T-helper 2 cell treated with Interferon-gamma antibody and Interleukin-4, amounts not matched to agents 5 μg/mL and 100 μg/mL, for 36 hours (primary cell): ENCODE results near the gene PITPNC1.
A peak's percentile ranks its signal among the peaks of the same experiment; 100 is the strongest.

Experiments used
- DNase-seq: peaks from one replicate; pipeline ENCODE4 v3.0.0; 2021; ENCODE audit warnings: low spot score
- H3K27ac Mint-ChIP-seq: one replicate; pipeline ENCODE4 v1.8.0; 2021; ENCODE audit warnings: mild to moderate bottlenecking, mixed read lengths
- H3K27me3 Mint-ChIP-seq: one replicate; pipeline ENCODE4 v1.8.0; 2021; ENCODE audit warnings: low read depth, mixed read lengths
- H3K36me3 Mint-ChIP-seq: one replicate; pipeline ENCODE4 v1.8.0; 2021; ENCODE audit warnings: low read depth, mixed read lengths
- H3K4me1 Mint-ChIP-seq: one replicate; pipeline ENCODE4 v1.8.0; 2021; ENCODE audit warnings: low read depth, mixed read lengths
- H3K4me3 Mint-ChIP-seq: one replicate; pipeline ENCODE4 v1.8.0; 2022; ENCODE audit warnings: mild to moderate bottlenecking, moderate library complexity, mixed read lengths
- H3K9me3 Mint-ChIP-seq: one replicate; pipeline ENCODE4 v1.8.0; 2021; ENCODE audit warnings: mixed read lengths

The PITPNC1 gene

GRCh38 chr17:67359960-67360791 lies 16.9 kb upstream of the PITPNC1 start:
- Mint-ChIP-seq H3K4me3 (peak overlapping the region; percentile 55), H3K4me1 (peaks cover 46% of the 10 kb centered on the region), H3K27me3 (no peaks in the 10 kb centered on the region), H3K36me3 (peaks cover 58% of the 10 kb centered on the region), H3K9me3 (no peaks in the 10 kb centered on the region), H3K27ac (peak overlapping the region; percentile 73)
- DNase-seq: peak; percentile 30

GRCh38 chr17:67360880-67361279 lies 16.2 kb upstream of the PITPNC1 start:
- H3K27me3 Mint-ChIP-seq: no peaks in the 10 kb centered on the region
- no peaks in the 10 kb centered on the region for H3K9me3 Mint-ChIP-seq
- peaks cover 58% of the 10 kb centered on the region for H3K36me3 Mint-ChIP-seq
- peaks cover 53% of the 10 kb centered on the region for H3K4me1 Mint-ChIP-seq
- H3K27ac Mint-ChIP-seq: peak overlapping the region; percentile 37
- no peak overlapping the region for H3K4me3 Mint-ChIP-seq
- no peak for DNase-seq

GRCh38 chr17:67362173-67362572 lies 14.9 kb upstream of the PITPNC1 start:
- peak overlapping the region; percentile 57 for H3K4me3 Mint-ChIP-seq
- no peaks in the 10 kb centered on the region for H3K9me3 Mint-ChIP-seq
- no peak for DNase-seq
- no peak overlapping the region for H3K27ac Mint-ChIP-seq
- H3K36me3 Mint-ChIP-seq: peaks cover 56% of the 10 kb centered on the region
- peaks cover 60% of the 10 kb centered on the region for H3K4me1 Mint-ChIP-seq
- no peaks in the 10 kb centered on the region for H3K27me3 Mint-ChIP-seq

GRCh38 chr17:67364847-67365737 lies 12.0 kb upstream of the PITPNC1 start:
- H3K36me3 Mint-ChIP-seq: peaks cover 41% of the 10 kb centered on the region
- peaks cover 57% of the 10 kb centered on the region for H3K4me1 Mint-ChIP-seq
- peak overlapping the region; percentile 95 for H3K27ac Mint-ChIP-seq
- H3K4me3 Mint-ChIP-seq: peak overlapping the region; percentile 98
- H3K27me3 Mint-ChIP-seq: peaks cover 9% of the 10 kb centered on the region
- no peaks in the 10 kb centered on the region for H3K9me3 Mint-ChIP-seq
- DNase-seq: no peak

GRCh38 chr17:67365738-67366192 lies 11.3 kb upstream of the PITPNC1 start:
- Mint-ChIP-seq H3K9me3 (no peaks in the 10 kb centered on the region), H3K36me3 (peaks cover 34% of the 10 kb centered on the region), H3K27me3 (peaks cover 14% of the 10 kb centered on the region), H3K27ac (peak overlapping the region; percentile 95), H3K4me1 (peaks cover 51% of the 10 kb centered on the region), H3K4me3 (peak overlapping the region; percentile 98)
- DNase-seq: peak; percentile 38

- H3K4me3 Mint-ChIP-seq: peak within 1 kb of the TSS; percentile 98
- H3K9me3 Mint-ChIP-seq: no peaks in the 10 kb centered on the region
- peak; percentile 93 for DNase-seq
- H3K27me3 Mint-ChIP-seq: peaks cover 17% of the 10 kb centered on the region
- peaks cover 46% of the 10 kb centered on the region for H3K4me1 Mint-ChIP-seq
- H3K36me3 Mint-ChIP-seq: peaks cover 30% of the 10 kb centered on the region
- H3K27ac Mint-ChIP-seq: peak within 1 kb of the TSS; percentile 95
Measured at GRCh38 chr17:67366193-67367157, 10.6 kb upstream of the PITPNC1 start, which contains the start of gene PSMD12. TSS of gene PSMD12 (minus strand) at chr17:67366577. CDS start at chr17:67366519, 58 bp downstream.

- no peak overlapping the region for H3K27ac Mint-ChIP-seq
- H3K36me3 Mint-ChIP-seq: peaks cover 11% of the 10 kb centered on the region
- H3K4me1 Mint-ChIP-seq: peaks cover 31% of the 10 kb centered on the region
- H3K9me3 Mint-ChIP-seq: no peaks in the 10 kb centered on the region
- no peak for DNase-seq
- H3K4me3 Mint-ChIP-seq: no peak overlapping the region
- peaks cover 26% of the 10 kb centered on the region for H3K27me3 Mint-ChIP-seq
Measured at GRCh38 chr17:67369676-67370075, 7.4 kb upstream of the PITPNC1 start.

GRCh38 chr17:67372751-67373150 lies 4.3 kb upstream of the PITPNC1 start:
- H3K27ac Mint-ChIP-seq: no peak overlapping the region
- H3K27me3 Mint-ChIP-seq: peaks cover 40% of the 10 kb centered on the region
- no peaks in the 10 kb centered on the region for H3K36me3 Mint-ChIP-seq
- no peak overlapping the region for H3K4me3 Mint-ChIP-seq
- peaks cover 21% of the 10 kb centered on the region for H3K4me1 Mint-ChIP-seq
- DNase-seq: no peak
- H3K9me3 Mint-ChIP-seq: no peaks in the 10 kb centered on the region

- Mint-ChIP-seq H3K27ac (no peak overlapping the region), H3K4me3 (peak overlapping the region; percentile 55), H3K4me1 (peaks cover 23% of the 10 kb centered on the region), H3K36me3 (peaks cover 6% of the 10 kb centered on the region), H3K27me3 (peaks cover 39% of the 10 kb centered on the region), H3K9me3 (no peaks in the 10 kb centered on the region)
- DNase-seq: peak; percentile 78
Measured at GRCh38 chr17:67374329-67375053, 2.6 kb upstream of the PITPNC1 start.

GRCh38 chr17:67375054-67375427 lies 2.0 kb upstream of the PITPNC1 start:
- peaks cover 23% of the 10 kb centered on the region for H3K4me1 Mint-ChIP-seq
- no peak for DNase-seq
- H3K27me3 Mint-ChIP-seq: peaks cover 38% of the 10 kb centered on the region
- peaks cover 10% of the 10 kb centered on the region for H3K36me3 Mint-ChIP-seq
- no peak overlapping the region for H3K27ac Mint-ChIP-seq
- no peaks in the 10 kb centered on the region for H3K9me3 Mint-ChIP-seq
- H3K4me3 Mint-ChIP-seq: no peak overlapping the region

GRCh38 chr17:67375716-67376115 lies 1.4 kb upstream of the PITPNC1 start:
- H3K36me3 Mint-ChIP-seq: peaks cover 10% of the 10 kb centered on the region

GRCh38 chr17:67376415-67376736 lies 705 bp upstream of the PITPNC1 start:
- H3K27me3 Mint-ChIP-seq: peaks cover 29% of the 10 kb centered on the region
- H3K36me3 Mint-ChIP-seq: peaks cover 10% of the 10 kb centered on the region

More at GRCh38 chr17:67375716-67376115, 1.4 kb upstream of the PITPNC1 start:
- peak overlapping the region; percentile 85 for H3K4me3 Mint-ChIP-seq
- no peaks in the 10 kb centered on the region for H3K9me3 Mint-ChIP-seq
- H3K27me3 Mint-ChIP-seq: peaks cover 33% of the 10 kb centered on the region
- H3K4me1 Mint-ChIP-seq: peaks cover 23% of the 10 kb centered on the region
- DNase-seq: no peak
- H3K27ac Mint-ChIP-seq: no peak overlapping the region

More at GRCh38 chr17:67376415-67376736, 705 bp upstream of the PITPNC1 start:
- no peak overlapping the region for H3K27ac Mint-ChIP-seq
- peaks cover 23% of the 10 kb centered on the region for H3K4me1 Mint-ChIP-seq
- H3K9me3 Mint-ChIP-seq: no peaks in the 10 kb centered on the region
- no peak for DNase-seq
- peak overlapping the region; percentile 85 for H3K4me3 Mint-ChIP-seq
